ENCODE data around the gene CPAMD8.

GRCh38 chr19:16914421-16914820, 112.2 kb downstream of the CPAMD8 start:
- no peak for TF ChIP-seq CTCF (IDR thresholded peaks at IDR 0.05)
- TF ChIP-seq POLR2A (IDR thresholded peaks at IDR 0.05): no peak
- no peak for TF ChIP-seq EP300 (IDR thresholded peaks at IDR 0.05)
